Fibroblast of lung (primary cell): Measurements from ENCODE around the gene ADAM15. TPM values are rescaled to one million over a fixed set of nuclear protein-coding genes. Genes with fewer than 3 reads are reported as not detected.

Experiments
- DNase-seq, 2 donors: peaks; one replicate each; pipeline versions ENCODE4 v3.0.0 to v3.0.0-alpha.2; 2010; ENCODE audit warnings: low read depth in 2 of 2
- H2AFZ ChIP-seq: 2 replicates; pipeline ENCODE4 v1.5.1; 2012; ENCODE audit warnings: low read length, control low read depth, inconsistent platforms
- H3K27ac ChIP-seq: 2 replicates; pipeline ENCODE4 v1.5.1; 2011; ENCODE audit warnings: low read length, control low read depth; ENCODE audit not compliant: insufficient read depth
- H3K27me3 ChIP-seq: 2 replicates; pipeline ENCODE4 v1.5.1; 2011; ENCODE audit warnings: mild to moderate bottlenecking, low read length; ENCODE audit not compliant: control insufficient read depth, insufficient read depth
- H3K36me3 ChIP-seq: 2 replicates; pipeline ENCODE4 v1.5.1; 2011; ENCODE audit warnings: low read length; ENCODE audit not compliant: control insufficient read depth, insufficient read depth
- H3K4me1 ChIP-seq: 2 replicates; pipeline ENCODE4 v1.5.1; 2011; ENCODE audit warnings: low read length; ENCODE audit not compliant: control insufficient read depth, insufficient read depth; ENCODE audit errors: extremely low read depth
- H3K4me2 ChIP-seq: 2 replicates; pipeline ENCODE4 v1.5.1; 2011; ENCODE audit warnings: low read length, control low read depth; ENCODE audit not compliant: insufficient read depth; ENCODE audit errors: extremely low read depth
- H3K4me3 ChIP-seq, 4 experiments: fragments of 200-600 bp in 1 of 4; sonication (generic) in 1 of 4; replicated peaks in 1 of 4; 2 replicates each; pipeline ENCODE4 v1.5.1; 2011 to 2016; ENCODE audit warnings: low read length in 4 of 4, low read depth in 3 of 4, mild to moderate bottlenecking in 3 of 4, control low read depth in 2 of 4, inconsistent platforms in 1 of 4, mixed read lengths in 1 of 4; ENCODE audit not compliant: insufficient read depth in 1 of 4; ENCODE audit errors: control extremely low read depth in 1 of 4
- H3K79me2 ChIP-seq: 2 replicates; pipeline ENCODE4 v1.5.1; 2012; ENCODE audit warnings: mild to moderate bottlenecking, low read length, inconsistent platforms; ENCODE audit not compliant: control insufficient read depth, insufficient read depth
- H3K9ac ChIP-seq: 2 replicates; pipeline ENCODE4 v1.5.1; 2011; ENCODE audit warnings: mild to moderate bottlenecking, low read length, control low read depth; ENCODE audit not compliant: insufficient read depth
- H3K9me3 ChIP-seq: 2 replicates; pipeline ENCODE4 v1.5.1; 2012; ENCODE audit warnings: low read depth, low read length; ENCODE audit not compliant: control insufficient read depth, insufficient read depth
- H4K20me1 ChIP-seq: 2 replicates; pipeline ENCODE4 v1.5.1; 2011; ENCODE audit warnings: low read length; ENCODE audit not compliant: control insufficient read depth, insufficient read depth; ENCODE audit errors: extremely low read depth
- EZH2 ChIP-seq: IDR thresholded peaks from 2 replicates; pipeline ENCODE4 v1.5.1; 2012; ENCODE audit warnings: low read length, control low read depth, mild to moderate bottlenecking; ENCODE audit errors: missing control alignments
- polyA plus RNA-seq, 2 donors: library from polyadenylated mRNA; depleted of rRNA in 1 of 2; stranded (reverse) in 1 of 2; unstranded in 1 of 2; fragments of >200 nt; gene quantifications; 2 replicates each; pipeline ENCODE4 v1.2.1, GENCODE V29; 2011 to 2012; ENCODE audit warnings: missing spikeins in 1 of 2
- total RNA-seq: library from RNA; depleted of rRNA; stranded (reverse); fragments of >200 nt; gene quantifications from 2 replicates; pipeline ENCODE4 v1.2.1, GENCODE V29; 2014
- TF ChIP-seq, protein P1 (sequence below), 2 donors: IDR thresholded peaks in 1 of 2; conservative IDR thresholded peaks in 1 of 2; 1 replicate in 1 of 2; 2 replicates in 1 of 2; pipeline ENCODE4 v1.5.1; 2011 to 2012; ENCODE audit warnings: low read length in 2 of 2, control low read depth in 1 of 2, inconsistent platforms in 1 of 2, low read depth in 1 of 2, mild to moderate bottlenecking in 1 of 2

The ADAM15 gene
- total and polyA plus RNA-seq, 2 donors (not counting 1 experiment from before 2014, with no cell fraction given): 19.5 to 58.5 TPM

DNA sequence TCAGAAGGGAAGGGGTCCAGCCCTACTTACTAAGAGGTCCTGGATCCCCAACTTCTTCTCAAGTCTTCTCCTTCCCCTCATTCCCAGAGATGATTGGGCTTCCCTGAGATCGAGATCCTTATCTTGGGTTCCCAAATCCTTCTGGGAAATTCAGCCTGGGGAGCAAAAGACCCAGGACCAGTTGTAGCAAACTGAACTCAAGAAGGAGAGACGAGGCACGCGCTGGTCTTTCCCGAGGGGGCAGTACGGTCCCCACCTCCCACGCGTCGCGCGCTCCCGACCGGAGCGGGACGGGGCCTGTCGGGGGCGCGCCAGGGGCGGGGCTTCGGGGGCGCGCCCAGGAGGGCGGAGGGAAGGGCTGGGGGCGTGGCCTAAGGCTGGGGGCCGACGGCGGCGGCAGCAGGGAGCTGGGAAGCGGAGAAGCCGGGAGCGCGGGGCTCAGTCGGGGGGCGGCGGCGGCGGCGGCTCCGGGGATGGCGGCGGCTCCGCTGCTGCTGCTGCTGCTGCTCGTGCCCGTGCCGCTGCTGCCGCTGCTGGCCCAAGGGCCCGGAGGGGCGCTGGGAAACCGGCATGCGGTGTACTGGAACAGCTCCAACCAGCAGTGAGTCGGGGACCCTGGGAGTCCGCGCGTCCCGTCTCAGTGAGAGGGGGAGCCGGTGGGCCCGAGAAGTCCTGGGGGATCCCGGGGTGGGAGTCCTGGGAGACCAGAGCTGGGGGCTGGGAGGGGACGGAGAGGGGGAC lies 27.5 kb downstream of the ADAM15 start, which contains the start of gene EFNA3:
EFNA3 (plus strand) TSS at position 369 of the 741 bp plus-strand sequence; CDS start at position 474, 105 bp downstream.
- no peak within 1 kb of the TSS for H2AFZ ChIP-seq
- no peak within 1 kb of the TSS for H3K9ac ChIP-seq
- peak within 1 kb of the TSS; percentile 71 for H3K4me2 ChIP-seq
- H3K4me3 ChIP-seq: peak within 1 kb of the TSS in 2 of 4 experiments; percentile 30 to 37
- H3K36me3 ChIP-seq: no peaks in the 10 kb centered on the region
- H4K20me1 ChIP-seq: no peaks in the 10 kb centered on the region
- TF ChIP-seq EZH2: no peak
- TF ChIP-seq, protein P1, sequence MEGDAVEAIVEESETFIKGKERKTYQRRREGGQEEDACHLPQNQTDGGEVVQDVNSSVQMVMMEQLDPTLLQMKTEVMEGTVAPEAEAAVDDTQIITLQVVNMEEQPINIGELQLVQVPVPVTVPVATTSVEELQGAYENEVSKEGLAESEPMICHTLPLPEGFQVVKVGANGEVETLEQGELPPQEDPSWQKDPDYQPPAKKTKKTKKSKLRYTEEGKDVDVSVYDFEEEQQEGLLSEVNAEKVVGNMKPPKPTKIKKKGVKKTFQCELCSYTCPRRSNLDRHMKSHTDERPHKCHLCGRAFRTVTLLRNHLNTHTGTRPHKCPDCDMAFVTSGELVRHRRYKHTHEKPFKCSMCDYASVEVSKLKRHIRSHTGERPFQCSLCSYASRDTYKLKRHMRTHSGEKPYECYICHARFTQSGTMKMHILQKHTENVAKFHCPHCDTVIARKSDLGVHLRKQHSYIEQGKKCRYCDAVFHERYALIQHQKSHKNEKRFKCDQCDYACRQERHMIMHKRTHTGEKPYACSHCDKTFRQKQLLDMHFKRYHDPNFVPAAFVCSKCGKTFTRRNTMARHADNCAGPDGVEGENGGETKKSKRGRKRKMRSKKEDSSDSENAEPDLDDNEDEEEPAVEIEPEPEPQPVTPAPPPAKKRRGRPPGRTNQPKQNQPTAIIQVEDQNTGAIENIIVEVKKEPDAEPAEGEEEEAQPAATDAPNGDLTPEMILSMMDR (conservative IDR thresholded peaks at IDR 0.05 in 1 of 2, IDR thresholded peaks at IDR 0.05 in 1 of 2; ENCODE audit: low read depth in 1 of 2, low read length in 2 of 2): no peak
- no peaks in the 10 kb centered on the region for H3K79me2 ChIP-seq
- no peaks in the 10 kb centered on the region for H3K4me1 ChIP-seq
- DNase-seq: peak in 1 of 2 donors; percentile 50
- no peaks in the 10 kb centered on the region for H3K9me3 ChIP-seq
- H3K27me3 ChIP-seq: peaks cover 70% of the 10 kb centered on the region
- no peak within 1 kb of the TSS for H3K27ac ChIP-seq

DNA sequence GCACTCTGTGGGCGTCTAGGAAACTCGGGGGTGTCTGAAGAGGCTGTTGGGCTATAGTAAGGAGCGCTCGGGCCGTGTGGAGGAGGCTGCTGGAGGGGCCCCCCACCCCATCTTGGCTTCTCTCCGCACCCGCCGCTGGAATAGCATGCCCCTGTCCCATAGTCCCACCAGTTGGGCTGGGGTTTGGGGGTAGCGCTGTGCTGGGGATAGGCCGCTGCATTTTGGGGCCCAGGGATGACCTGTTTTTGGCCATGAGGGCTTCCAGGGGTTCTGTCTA lies 28.0 kb downstream of the ADAM15 start:
- peak overlapping the region in 1 of 4 experiments; percentile 37 for H3K4me3 ChIP-seq
- peak overlapping the region; percentile 71 for H3K4me2 ChIP-seq
- no peak overlapping the region for H3K27ac ChIP-seq
- no peak for TF ChIP-seq EZH2
- TF ChIP-seq, protein P1 (conservative IDR thresholded peaks at IDR 0.05 in 1 of 2, IDR thresholded peaks at IDR 0.05 in 1 of 2; ENCODE audit: low read depth in 1 of 2, low read length in 2 of 2): no peak
- no peak overlapping the region for H2AFZ ChIP-seq
- no peaks in the 10 kb centered on the region for H3K36me3 ChIP-seq
- no peak overlapping the region for H3K9ac ChIP-seq
- H3K27me3 ChIP-seq: peaks cover 74% of the 10 kb centered on the region
- no peaks in the 10 kb centered on the region for H4K20me1 ChIP-seq
- peaks cover 1% of the 10 kb centered on the region for H3K4me1 ChIP-seq
- no peaks in the 10 kb centered on the region for H3K79me2 ChIP-seq
- no peak for DNase-seq
- no peaks in the 10 kb centered on the region for H3K9me3 ChIP-seq

DNA sequence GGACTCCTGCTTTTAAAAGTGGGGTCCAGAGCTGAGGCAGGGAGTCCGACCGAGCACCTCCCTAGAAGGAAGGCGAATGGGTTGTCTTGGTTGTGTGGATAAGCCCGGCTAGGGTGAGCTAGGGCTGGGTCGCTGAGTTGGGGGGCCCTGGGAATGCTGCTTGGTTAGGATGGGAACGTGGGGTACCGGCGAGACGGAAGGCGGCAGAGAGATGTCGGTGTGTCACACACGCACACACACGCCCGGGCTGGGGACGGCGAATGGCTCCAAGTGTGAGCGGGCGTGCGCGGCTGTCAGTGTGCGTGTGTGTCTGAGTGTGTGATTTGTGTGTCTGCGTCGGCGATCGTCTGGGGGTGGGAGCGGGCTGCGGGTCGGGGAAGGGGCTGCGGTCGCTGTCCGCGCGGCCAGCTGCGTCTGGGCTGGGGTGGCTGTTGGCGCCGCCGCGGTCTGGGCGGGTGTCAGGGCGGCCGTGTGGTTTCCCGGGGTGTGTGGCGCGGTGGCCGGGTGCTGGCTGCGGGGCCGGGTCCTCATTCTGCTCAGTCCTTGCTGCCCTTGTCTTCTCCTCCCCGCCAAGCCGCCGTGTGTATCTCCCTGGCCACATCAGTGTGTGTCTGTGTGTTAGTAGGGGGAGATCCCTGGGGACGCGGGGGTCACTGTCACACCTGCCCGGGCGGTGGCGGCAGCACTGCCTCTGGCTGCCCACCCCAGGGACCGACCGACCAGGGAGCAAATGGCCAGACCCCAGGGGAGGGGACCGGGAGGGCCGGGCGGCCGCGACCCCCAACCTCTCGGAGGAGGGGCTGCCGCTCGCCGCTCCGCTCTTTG lies 28.6 kb downstream of the ADAM15 start:
- peaks cover 74% of the 10 kb centered on the region for H3K27me3 ChIP-seq
- no peaks in the 10 kb centered on the region for H4K20me1 ChIP-seq
- no peak overlapping the region for H2AFZ ChIP-seq
- H3K36me3 ChIP-seq: no peaks in the 10 kb centered on the region
- TF ChIP-seq, protein P1 (conservative IDR thresholded peaks at IDR 0.05 in 1 of 2, IDR thresholded peaks at IDR 0.05 in 1 of 2; ENCODE audit: low read depth in 1 of 2, low read length in 2 of 2): no peak
- peak; percentile 99 for TF ChIP-seq EZH2
- no peak overlapping the region for H3K9ac ChIP-seq
- peaks cover 5% of the 10 kb centered on the region for H3K4me1 ChIP-seq
- DNase-seq: no peak
- H3K27ac ChIP-seq: no peak overlapping the region
- no peak overlapping the region for H3K4me3 ChIP-seq
- H3K9me3 ChIP-seq: no peaks in the 10 kb centered on the region
- peak overlapping the region; percentile 13 for H3K4me2 ChIP-seq
- no peaks in the 10 kb centered on the region for H3K79me2 ChIP-seq
